HG02884 (cell line): Measurements from ENCODE around the gene RPS6KC1.
"Not testable (repeated sequence)": the region's sequence is repeated elsewhere in the genome, so short reads cannot be mapped to it uniquely, and the experiment has no call there.

ENCODE experiments used
- ATAC-seq: cut with Tn5 transposase; IDR thresholded peaks from one replicate; pipeline ENCODE4 v1.9.1; 2021; ENCODE audit warnings: mild to moderate bottlenecking, moderate library complexity; ENCODE audit not compliant: unreplicated experiment

Gene RPS6KC1

GRCh38 chr1:213054142-213054541, 3.1 kb downstream of the RPS6KC1 start:
- ATAC-seq: no peak

GRCh38 chr1:213054733-213055591, 3.9 kb downstream of the RPS6KC1 start:
- ATAC-seq: no peak

GRCh38 chr1:213055767-213056166, 4.7 kb downstream of the RPS6KC1 start:
- ATAC-seq: no peak

- ATAC-seq: no peak
These were observed 6.4 kb downstream of the RPS6KC1 start for GRCh38 chr1:213057264-213058059.

GRCh38 chr1:213060836-213061235, 9.8 kb downstream of the RPS6KC1 start:
- ATAC-seq: no peak

- no peak for ATAC-seq
These were observed 10.2 kb downstream of the RPS6KC1 start for GRCh38 chr1:213061263-213061662.

- no peak for ATAC-seq
These were observed 14.8 kb downstream of the RPS6KC1 start for GRCh38 chr1:213065800-213066199.

- no peak for ATAC-seq
These were observed 15.3 kb downstream of the RPS6KC1 start for GRCh38 chr1:213066363-213066762.

GRCh38 chr1:213067352-213067751, 16.3 kb downstream of the RPS6KC1 start:
- ATAC-seq: no peak

GRCh38 chr1:213070406-213070805, 19.4 kb downstream of the RPS6KC1 start:
- peak; percentile 86 for ATAC-seq

- ATAC-seq: peak; percentile 77
These were observed 24.7 kb downstream of the RPS6KC1 start for GRCh38 chr1:213075725-213076124.

GRCh38 chr1:213082420-213083111, 31.5 kb downstream of the RPS6KC1 start:
- no peak for ATAC-seq

GRCh38 chr1:213083112-213083445, 32.0 kb downstream of the RPS6KC1 start:
- ATAC-seq: no peak

- no peak for ATAC-seq
These were observed 36.9 kb downstream of the RPS6KC1 start for GRCh38 chr1:213087911-213088310.

GRCh38 chr1:213089924-213090677, 39.1 kb downstream of the RPS6KC1 start:
- ATAC-seq: no peak

- no peak for ATAC-seq
These were observed 43.4 kb downstream of the RPS6KC1 start for GRCh38 chr1:213094446-213094845.

- no peak for ATAC-seq
These were observed 44.4 kb downstream of the RPS6KC1 start for GRCh38 chr1:213095467-213095866.

GRCh38 chr1:213099682-213100399, 48.8 kb downstream of the RPS6KC1 start:
- ATAC-seq: no peak

- ATAC-seq: not testable (repeated sequence)
These were observed 49.5 kb downstream of the RPS6KC1 start for GRCh38 chr1:213100565-213100964.
